H1 (cell line): ENCODE data around the gene REG4. TPM values are rescaled to one million over a fixed set of nuclear protein-coding genes. Genes with fewer than 3 reads are reported as not detected.
"Not testable (repeated sequence)": the region's sequence is repeated elsewhere in the genome, so short reads cannot be mapped to it uniquely, and the experiment has no call there.

Experiments
- CTCF ChIA-PET: fragments of 300-600 bp; sonication (Branson Sonifier 250); formaldehyde crosslinking; loops from one replicate; lab custom pipeline; 2021; ENCODE audit not compliant: partially characterized antibody; lab: Charles Lee
- POLR2A ChIA-PET: fragments of 300-600 bp; sonication (Branson Sonifier 250); formaldehyde crosslinking; loops from one replicate; lab custom pipeline; 2021; ENCODE audit warnings: inconsistent platforms; ENCODE audit not compliant: partially characterized antibody; lab: Charles Lee
- DNase-seq, 2 experiments: peaks; one replicate each; pipeline versions ENCODE4 v3.0.0 to v3.0.0-alpha.2; 2010 to 2022; ENCODE audit warnings: low spot score in 2 of 2, low read depth in 1 of 2, mixed read lengths in 1 of 2
- FAIRE-seq: peaks from 2 replicates; lab custom pipeline; 2011; peaks lifted over from hg19 to GRCh38; lab: Jason Lieb, UNC
- H2AFZ ChIP-seq: 2 replicates; pipeline ENCODE4 v1.8.1; 2012; ENCODE audit warnings: low read length, inconsistent platforms
- H2AK5ac ChIP-seq: 2 replicates; pipeline ENCODE4 v1.6.1; 2013; ENCODE audit warnings: low read depth, low read length
- H2BK120ac ChIP-seq: replicated peaks from 2 replicates; pipeline ENCODE3; 2013; ENCODE audit warnings: low read depth, low read length, inconsistent platforms
- H2BK12ac ChIP-seq: 2 replicates; pipeline ENCODE4 v1.6.1; 2013; ENCODE audit warnings: low read depth, low read length
- H2BK15ac ChIP-seq: 2 replicates; pipeline ENCODE4 v1.6.1; 2013; ENCODE audit warnings: low read length
- H2BK20ac ChIP-seq: 2 replicates; pipeline ENCODE4 v1.6.1; 2013; ENCODE audit warnings: low read length
- H2BK5ac ChIP-seq: 2 replicates; pipeline ENCODE4 v1.6.1; 2013; ENCODE audit warnings: low read depth, low read length
- H3K14ac ChIP-seq: 2 replicates; pipeline ENCODE4 v1.6.1; 2013; ENCODE audit warnings: inconsistent platforms; ENCODE audit not compliant: insufficient read length
- H3K18ac ChIP-seq: 2 replicates; pipeline ENCODE4 v1.6.1; 2013; ENCODE audit warnings: low read length; ENCODE audit errors: extremely low read depth
- H3K23ac ChIP-seq: 2 replicates; pipeline ENCODE4 v1.6.1; 2013; ENCODE audit warnings: inconsistent platforms; ENCODE audit not compliant: insufficient read length
- H3K23me2 ChIP-seq: 2 replicates; pipeline ENCODE4 v1.6.1; 2013; ENCODE audit warnings: low read depth, low read length
- H3K27ac ChIP-seq: 2 replicates; pipeline ENCODE4 v1.6.1; 2011; ENCODE audit warnings: low read depth, low read length, inconsistent platforms
- H3K27me3 ChIP-seq, 4 experiments: replicated peaks in 1 of 4; 1 replicate in 1 of 4; 2 replicates in 3 of 4; pipeline versions ENCODE4 v1.6.1 to v1.8.1; 2011 to 2013; ENCODE audit warnings: low read length in 3 of 4, mild to moderate bottlenecking in 3 of 4, inconsistent platforms in 2 of 4, mixed read lengths in 2 of 4, moderate library complexity in 1 of 4; ENCODE audit not compliant: control insufficient read depth in 3 of 4, insufficient read depth in 3 of 4; ENCODE audit errors: extremely low read depth in 1 of 4
- H3K36me3 ChIP-seq, 4 experiments: 2 replicates each; pipeline versions ENCODE4 v1.6.1 to v1.8.1; 2011 to 2013; ENCODE audit warnings: mild to moderate bottlenecking in 4 of 4, low read length in 3 of 4, moderate library complexity in 2 of 4, control low read depth in 1 of 4, inconsistent platforms in 1 of 4; ENCODE audit not compliant: insufficient read depth in 4 of 4, control insufficient read depth in 2 of 4
- H3K4ac ChIP-seq: replicated peaks from 2 replicates; pipeline ENCODE3; 2013; ENCODE audit warnings: low read length, low read depth, mixed read lengths, inconsistent platforms; ENCODE audit not compliant: insufficient read length
- H3K4me1 ChIP-seq, 4 experiments: replicated peaks in 1 of 4; 1 replicate in 1 of 4; 2 replicates in 3 of 4; pipeline versions ENCODE4 v1.6.1 to v1.8.1; 2011 to 2013; ENCODE audit warnings: low read length in 3 of 4, inconsistent platforms in 2 of 4, mixed read lengths in 1 of 4; ENCODE audit not compliant: insufficient read depth in 4 of 4, control insufficient read depth in 3 of 4
- H3K4me2 ChIP-seq, 2 experiments: 2 replicates each; pipeline versions ENCODE4 v1.6.1 to v1.8.1; 2011 to 2013; ENCODE audit warnings: low read depth in 2 of 2, low read length in 2 of 2, control low read depth in 1 of 2, inconsistent platforms in 1 of 2, mild to moderate bottlenecking in 1 of 2; ENCODE audit not compliant: insufficient read depth in 1 of 2
- H3K4me3 ChIP-seq, 4 experiments: fragments of 200-600, 300-600 bp in 1 of 4; sonication (generic), shearing (Covaris generic), sonication (Bioruptor Twin) in 1 of 4; 2 replicates each; pipeline versions ENCODE4 v1.5.1 to v1.8.1; 2011 to 2016; ENCODE audit warnings: low read length in 4 of 4, low read depth in 3 of 4, control low read depth in 2 of 4, inconsistent platforms in 2 of 4, mild to moderate bottlenecking in 2 of 4, mixed read lengths in 1 of 4, moderate library complexity in 1 of 4; ENCODE audit not compliant: insufficient read depth in 2 of 4; ENCODE audit errors: extremely low read depth in 1 of 4
- H3K56ac ChIP-seq: replicated peaks from 2 replicates; pipeline ENCODE3; 2013; ENCODE audit warnings: low read depth, mild to moderate bottlenecking, mixed read lengths, low read length, inconsistent platforms; ENCODE audit not compliant: insufficient read length
- H3K79me1 ChIP-seq: 2 replicates; pipeline ENCODE4 v1.6.1; 2013; ENCODE audit warnings: low read depth, low read length, control low read depth
- H3K79me2 ChIP-seq, 2 experiments: 2 replicates each; pipeline versions ENCODE4 v1.6.1 to v1.8.1; 2012 to 2013; ENCODE audit warnings: low read length in 2 of 2, mild to moderate bottlenecking in 2 of 2, inconsistent platforms in 1 of 2; ENCODE audit not compliant: insufficient read depth in 2 of 2, control insufficient read depth in 1 of 2
- H3K9ac ChIP-seq, 4 experiments: replicated peaks in 1 of 4; 1 replicate in 1 of 4; 2 replicates in 3 of 4; pipeline versions ENCODE4 v1.6.1 to v1.8.1; 2011 to 2013; ENCODE audit warnings: low read depth in 3 of 4, low read length in 3 of 4, control low read depth in 2 of 4, mild to moderate bottlenecking in 2 of 4, moderate library complexity in 2 of 4, inconsistent platforms in 1 of 4; ENCODE audit errors: extremely low read depth in 1 of 4
- H3K9me3 ChIP-seq, 2 experiments: 2 replicates each; pipeline versions ENCODE4 v1.6.1 to v1.8.1; 2012 to 2013; ENCODE audit warnings: mild to moderate bottlenecking in 2 of 2, moderate library complexity in 2 of 2, control low read depth in 1 of 2, inconsistent platforms in 1 of 2, low read depth in 1 of 2, low read length in 1 of 2, mixed read lengths in 1 of 2; ENCODE audit not compliant: insufficient read depth in 2 of 2
- H4K20me1 ChIP-seq, 2 experiments: replicated peaks in 1 of 2; 2 replicates each; pipeline versions ENCODE3 to v1.8.1; 2011 to 2013; ENCODE audit warnings: inconsistent platforms in 2 of 2, low read length in 2 of 2, mild to moderate bottlenecking in 1 of 2; ENCODE audit not compliant: insufficient read depth in 2 of 2, control insufficient read depth in 1 of 2
- H4K5ac ChIP-seq: 2 replicates; pipeline ENCODE4 v1.6.1; 2013; ENCODE audit warnings: low read length, low read depth, mixed read lengths, inconsistent platforms; ENCODE audit not compliant: insufficient read length
- H4K8ac ChIP-seq: 2 replicates; pipeline ENCODE4 v1.8.0; 2013; ENCODE audit warnings: mild to moderate bottlenecking, moderate library complexity, low read length, inconsistent platforms; ENCODE audit not compliant: insufficient read depth; ENCODE audit errors: extremely low read depth
- H4K91ac ChIP-seq: replicated peaks from 2 replicates; pipeline ENCODE3; 2013; ENCODE audit warnings: low read length, mixed read lengths, inconsistent platforms; ENCODE audit not compliant: insufficient read length
- polyA plus RNA-seq, 7 experiments: library from polyadenylated mRNA; depleted of rRNA in 3 of 7; stranded (reverse) in 5 of 7; unstranded in 2 of 7; fragments of >200 nt in 5 of 7; fragments of 200-250 nt in 2 of 7; gene quantifications; 1 replicate in 5 of 7; 2 replicates in 1 of 7; 4 replicates in 1 of 7; pipeline versions ENCODE4 v1.2.1 to v1.2.3, GENCODE V29; 2011 to 2013; ENCODE audit warnings: missing spikeins in 2 of 7, mixed read lengths in 2 of 7
- total RNA-seq: library from RNA; stranded (reverse); fragmentation: NEBNext Ultra II Directional; extraction: Animal tissue kit (Norgen Biotek cat#: 25700); gene quantifications from 2 replicates; pipeline ENCODE4 v1.2.1, GENCODE V29; 2021

The REG4 gene
- total and polyA plus RNA-seq, 2 of the 8 experiments (the other 6 are each of a cell fraction or from before 2014, with no cell fraction given): not detected

DNA sequence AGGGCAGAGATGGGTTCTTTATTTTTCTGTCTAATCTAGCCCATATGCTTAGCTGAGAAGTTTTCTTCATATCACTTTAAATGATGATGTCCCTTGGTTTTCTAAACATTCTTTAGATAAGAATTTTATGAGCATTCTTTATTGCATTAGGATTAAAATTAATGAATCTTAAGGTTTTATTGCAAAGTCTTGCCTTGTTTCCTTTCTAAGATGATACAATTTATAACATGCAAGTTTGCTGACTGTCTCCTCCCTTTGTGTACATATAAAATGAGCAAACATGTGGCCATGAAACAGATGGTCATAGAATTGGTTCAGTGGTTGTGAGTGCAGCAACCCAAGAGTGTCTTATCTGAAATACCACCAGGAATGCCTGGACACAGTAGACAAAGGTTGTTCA lies 17.7 kb upstream of the REG4 start:
- H3K9me3 ChIP-seq, H2AK5ac ChIP-seq, H4K91ac ChIP-seq, H4K5ac ChIP-seq, H2BK120ac ChIP-seq, H3K79me2 ChIP-seq, H3K23ac ChIP-seq, H3K9ac ChIP-seq, H2BK5ac ChIP-seq, H3K79me1 ChIP-seq, H3K56ac ChIP-seq, FAIRE-seq, H2BK12ac ChIP-seq, H3K18ac ChIP-seq, H4K8ac ChIP-seq, H4K20me1 ChIP-seq, H3K4me2 ChIP-seq, H3K4me3 ChIP-seq, H3K4me1 ChIP-seq, H3K27me3 ChIP-seq, POLR2A ChIA-PET, H2BK20ac ChIP-seq, H3K27ac ChIP-seq, H3K14ac ChIP-seq, H3K4ac ChIP-seq, H2AFZ ChIP-seq, DNase-seq, H2BK15ac ChIP-seq, H3K36me3 ChIP-seq, H3K23me2 ChIP-seq: not testable (repeated sequence)
- CTCF ChIA-PET: interaction anchor here (1.2 kb wide), 1 partner anchor 15 kb away, joined by 3 read pairs; no protein-coding TSS in a partner anchor
